Measurements from ENCODE around the gene CAPN15.
A peak's percentile ranks its signal among the peaks of the same experiment; 100 is the strongest.

CAPN15 gene

DNA sequence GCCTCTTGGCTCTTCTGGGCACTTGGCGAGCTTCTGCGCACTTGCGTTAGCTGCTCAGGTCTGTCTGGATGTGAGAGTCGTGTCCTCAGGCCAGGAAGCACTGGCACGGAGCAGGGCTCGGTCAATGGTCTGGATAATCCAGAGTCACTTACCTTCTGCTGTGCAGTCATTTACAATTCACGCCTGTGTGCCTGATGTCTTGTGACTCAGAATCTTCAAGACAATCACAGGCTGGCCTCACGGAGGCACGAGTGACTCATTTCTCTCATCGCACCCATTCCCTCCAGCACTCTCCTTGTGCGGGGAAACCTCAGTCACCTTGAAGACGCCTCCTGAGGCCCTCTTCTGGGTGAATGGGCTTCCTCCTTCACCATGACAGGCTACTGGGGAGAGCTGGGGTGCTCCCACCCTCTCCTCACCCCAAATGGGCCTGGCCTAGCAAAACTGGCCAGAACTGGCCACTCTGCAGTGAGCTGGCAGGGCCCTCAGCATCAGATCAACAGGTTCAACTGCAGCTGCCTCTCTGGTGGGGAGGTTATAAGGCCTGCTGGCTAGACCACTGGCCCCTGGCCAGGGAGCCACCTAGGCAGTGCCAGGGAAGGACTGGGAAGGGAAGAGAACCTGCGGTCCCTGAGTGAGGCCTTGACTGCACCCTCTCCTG, 1.9 kb upstream of the CAPN15 start:
- H3K27ac Mint-ChIP-seq = peak overlapping the region; percentile 91
- H3K27me3 Mint-ChIP-seq (ENCODE audit: low read depth) = no peaks in the 10 kb centered on the region
- H3K9me3 Mint-ChIP-seq = no peaks in the 10 kb centered on the region
- peak overlapping the region; percentile 90 for H3K4me3 Mint-ChIP-seq
- peak; percentile 84 for DNase-seq (ENCODE audit: low spot score)
- H3K36me3 Mint-ChIP-seq (ENCODE audit: low read depth) = peaks cover 6% of the 10 kb centered on the region
- peaks cover 22% of the 10 kb centered on the region for H3K4me1 Mint-ChIP-seq (ENCODE audit: low read depth)

DNA sequence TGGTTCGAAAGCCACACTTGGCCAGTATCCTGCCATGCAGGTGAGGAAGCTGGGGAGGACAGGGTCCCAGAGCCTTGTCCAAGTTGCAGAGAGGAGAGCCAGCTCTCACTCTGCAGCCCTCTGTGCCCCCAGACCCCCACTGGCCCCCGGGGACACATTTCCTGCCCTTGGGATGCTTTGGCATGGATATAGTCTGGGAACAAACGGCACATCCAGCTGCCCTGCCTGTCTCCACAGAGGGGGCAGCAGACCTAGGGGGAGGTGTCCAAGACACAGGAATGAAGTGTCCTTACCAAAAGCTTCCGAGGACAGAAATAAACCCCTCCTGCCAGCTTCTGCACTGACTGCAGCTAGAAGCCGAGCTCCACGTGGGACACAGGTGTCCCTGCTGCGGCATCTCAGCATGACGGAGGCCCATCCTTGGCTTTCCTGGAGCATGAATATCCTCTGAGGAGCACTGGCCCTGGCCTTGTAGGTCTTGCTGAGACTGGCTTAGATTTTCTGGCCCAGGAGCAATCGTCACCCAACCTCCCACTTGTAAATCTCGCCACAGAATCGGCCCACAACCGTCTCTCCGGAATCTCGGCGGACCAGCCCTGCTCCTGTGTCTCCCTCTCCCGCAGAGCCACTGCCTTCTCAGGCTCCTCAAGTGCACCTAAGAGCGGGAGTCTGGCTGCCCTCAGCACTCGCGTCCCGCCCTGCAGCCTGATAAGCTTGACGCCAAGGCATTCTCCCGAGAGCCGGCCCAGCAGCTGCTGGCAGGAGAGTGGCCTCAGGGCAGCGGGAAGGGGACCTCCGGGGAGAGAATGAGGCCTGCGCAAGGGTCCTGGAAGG, 1.1 kb upstream of the CAPN15 start:
- Mint-ChIP-seq H3K4me1 (ENCODE audit: low read depth) (peaks cover 22% of the 10 kb centered on the region), H3K4me3 (peak overlapping the region; percentile 90), H3K27me3 (ENCODE audit: low read depth) (no peaks in the 10 kb centered on the region), H3K27ac (peak overlapping the region; percentile 92), H3K9me3 (no peaks in the 10 kb centered on the region), H3K36me3 (ENCODE audit: low read depth) (peaks cover 6% of the 10 kb centered on the region)
- no peak for DNase-seq (ENCODE audit: low spot score)

- Mint-ChIP-seq H3K27ac (peak overlapping the region; percentile 91), H3K27me3 (ENCODE audit: low read depth) (no peaks in the 10 kb centered on the region), H3K4me1 (ENCODE audit: low read depth) (peaks cover 22% of the 10 kb centered on the region), H3K36me3 (ENCODE audit: low read depth) (peaks cover 6% of the 10 kb centered on the region), H3K4me3 (peak overlapping the region; percentile 95), H3K9me3 (no peaks in the 10 kb centered on the region)
- DNase-seq (ENCODE audit: low spot score) = peak; percentile 60
Measured at GRCh38 chr16:528111-529011, 849 bp downstream of the CAPN15 start.

- Mint-ChIP-seq H3K27ac (peak overlapping the region; percentile 91), H3K9me3 (no peaks in the 10 kb centered on the region), H3K4me3 (peak overlapping the region; percentile 95), H3K4me1 (ENCODE audit: low read depth) (peaks cover 22% of the 10 kb centered on the region), H3K36me3 (ENCODE audit: low read depth) (peaks cover 6% of the 10 kb centered on the region), H3K27me3 (ENCODE audit: low read depth) (no peaks in the 10 kb centered on the region)
- DNase-seq (ENCODE audit: low spot score) = peak; percentile 14
Measured at GRCh38 chr16:529012-529575, 1.6 kb downstream of the CAPN15 start.

DNA sequence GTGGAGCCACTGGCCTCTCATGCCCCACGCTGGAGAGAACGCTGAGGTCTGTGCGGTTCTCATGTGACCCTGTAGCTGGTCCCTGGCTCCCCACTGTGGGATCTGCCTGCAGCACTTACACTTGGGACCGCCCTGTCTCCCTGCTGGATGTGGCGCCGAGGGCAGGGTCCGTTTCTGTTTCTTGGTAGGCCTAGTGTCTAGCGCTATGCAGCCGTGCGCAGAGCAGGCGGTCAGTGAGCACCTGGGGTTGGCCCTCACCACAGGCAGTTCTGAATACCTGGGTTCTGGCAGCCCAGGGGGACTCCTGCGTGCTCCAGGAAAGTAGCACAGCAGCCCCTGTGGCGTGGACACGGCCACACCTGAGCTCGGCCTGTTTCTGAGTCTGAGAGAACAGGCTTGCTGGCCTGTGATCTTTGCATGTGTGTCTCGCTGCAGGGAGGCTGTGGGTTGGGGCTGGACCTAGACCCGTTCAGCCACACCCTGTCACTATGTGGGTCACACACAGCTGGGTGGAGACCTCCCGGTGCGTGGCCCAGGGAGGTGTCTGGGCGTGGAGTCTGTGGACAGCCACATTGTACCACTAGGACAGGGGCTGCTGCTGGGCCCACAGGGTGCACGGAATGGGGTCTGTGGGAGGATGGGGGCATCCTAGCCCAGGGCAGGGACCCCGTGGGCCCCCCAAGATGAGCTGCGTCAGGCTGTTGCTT, 2.8 kb downstream of the CAPN15 start:
- peaks cover 6% of the 10 kb centered on the region for H3K36me3 Mint-ChIP-seq (ENCODE audit: low read depth)
- H3K4me3 Mint-ChIP-seq = peak overlapping the region; percentile 62
- no peaks in the 10 kb centered on the region for H3K27me3 Mint-ChIP-seq (ENCODE audit: low read depth)
- peaks cover 22% of the 10 kb centered on the region for H3K4me1 Mint-ChIP-seq (ENCODE audit: low read depth)
- H3K9me3 Mint-ChIP-seq = no peaks in the 10 kb centered on the region
- DNase-seq (ENCODE audit: low spot score) = no peak
- H3K27ac Mint-ChIP-seq = no peak overlapping the region

DNA sequence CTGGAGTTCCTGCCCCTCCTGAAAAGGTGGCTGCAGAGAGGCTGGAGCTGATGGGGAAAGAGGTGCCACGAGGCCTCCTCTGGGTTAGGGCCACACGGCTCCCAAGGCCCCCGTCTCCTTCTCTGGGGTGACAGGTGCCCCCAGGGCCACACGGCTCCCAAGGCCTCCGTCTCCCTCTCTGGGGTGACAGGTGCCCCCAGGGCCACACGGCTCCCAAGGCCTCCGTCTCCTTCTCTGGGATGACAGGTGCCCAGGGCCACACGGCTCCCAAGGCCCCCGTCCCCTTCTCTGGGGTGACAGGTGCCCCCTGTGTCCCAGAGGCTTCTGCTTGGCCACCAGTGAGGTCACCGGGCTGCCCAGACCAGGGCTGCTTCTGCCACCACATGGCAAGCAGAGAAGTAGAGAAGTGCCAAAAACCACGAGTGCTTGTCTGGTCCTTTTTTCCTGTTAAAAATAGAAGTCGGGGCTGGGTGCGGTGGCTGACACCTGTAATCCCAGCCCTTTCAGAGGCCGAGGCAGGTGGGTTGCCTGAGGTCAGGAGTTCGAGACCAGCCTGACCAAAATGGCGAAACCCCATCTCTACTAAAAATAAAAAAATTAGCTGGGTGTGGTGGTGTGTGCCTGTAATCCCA, 4.1 kb downstream of the CAPN15 start:
- no peaks in the 10 kb centered on the region for H3K9me3 Mint-ChIP-seq
- H3K36me3 Mint-ChIP-seq (ENCODE audit: low read depth) = peaks cover 3% of the 10 kb centered on the region
- DNase-seq (ENCODE audit: low spot score) = no peak
- no peaks in the 10 kb centered on the region for H3K27me3 Mint-ChIP-seq (ENCODE audit: low read depth)
- peaks cover 11% of the 10 kb centered on the region for H3K4me1 Mint-ChIP-seq (ENCODE audit: low read depth)
- H3K27ac Mint-ChIP-seq = no peak overlapping the region
- no peak overlapping the region for H3K4me3 Mint-ChIP-seq

GRCh38 chr16:533391-534123, 6.0 kb downstream of the CAPN15 start:
- Mint-ChIP-seq H3K36me3 (ENCODE audit: low read depth) (peaks cover 3% of the 10 kb centered on the region), H3K9me3 (no peaks in the 10 kb centered on the region), H3K27me3 (ENCODE audit: low read depth) (no peaks in the 10 kb centered on the region), H3K27ac (no peak overlapping the region), H3K4me1 (ENCODE audit: low read depth) (peaks cover 10% of the 10 kb centered on the region), H3K4me3 (no peak overlapping the region)
- DNase-seq (ENCODE audit: low spot score) = no peak

GRCh38 chr16:534135-534534, 6.6 kb downstream of the CAPN15 start:
- Mint-ChIP-seq H3K9me3 (no peaks in the 10 kb centered on the region), H3K36me3 (ENCODE audit: low read depth) (peaks cover 4% of the 10 kb centered on the region), H3K27me3 (ENCODE audit: low read depth) (no peaks in the 10 kb centered on the region), H3K4me3 (no peak overlapping the region), H3K27ac (no peak overlapping the region), H3K4me1 (ENCODE audit: low read depth) (peaks cover 6% of the 10 kb centered on the region)
- DNase-seq (ENCODE audit: low spot score) = no peak

DNA sequence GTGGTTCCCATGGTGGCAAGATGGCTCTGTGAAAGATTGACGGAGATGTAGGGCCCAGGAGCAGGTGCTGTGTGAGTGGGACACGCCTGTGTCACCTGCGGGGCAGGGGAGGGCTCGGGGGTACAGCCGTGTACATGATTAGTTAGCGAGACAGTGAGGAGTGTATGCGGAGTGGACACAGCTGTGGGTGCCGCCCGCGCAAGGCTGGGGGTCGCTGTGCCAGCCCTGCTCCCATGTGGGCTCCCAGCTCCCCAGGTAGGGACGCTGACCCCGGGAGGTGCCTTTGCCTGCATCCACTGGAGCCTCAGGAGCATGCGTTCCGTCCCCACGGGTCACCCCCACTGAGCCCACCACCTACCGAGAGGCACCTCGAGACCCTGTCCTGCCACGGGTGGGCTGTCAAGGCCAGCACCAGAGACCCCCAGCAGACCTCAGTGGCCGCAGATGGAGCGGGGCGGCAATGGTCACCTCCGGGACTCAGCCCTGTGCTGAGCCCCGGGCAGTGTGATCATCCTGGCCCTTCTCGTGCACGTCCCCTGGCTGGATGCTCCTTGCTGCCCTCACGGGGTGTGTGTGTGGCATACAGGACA, 7.4 kb downstream of the CAPN15 start:
- Mint-ChIP-seq H3K4me1 (ENCODE audit: low read depth) (peaks cover 4% of the 10 kb centered on the region), H3K27me3 (ENCODE audit: low read depth) (no peaks in the 10 kb centered on the region), H3K9me3 (no peaks in the 10 kb centered on the region), H3K4me3 (no peak overlapping the region), H3K36me3 (ENCODE audit: low read depth) (peaks cover 2% of the 10 kb centered on the region), H3K27ac (no peak overlapping the region)
- no peak for DNase-seq (ENCODE audit: low spot score)

- Mint-ChIP-seq H3K36me3 (ENCODE audit: low read depth) (peaks cover 2% of the 10 kb centered on the region), H3K27ac (no peak overlapping the region)
- no peak for DNase-seq (ENCODE audit: low spot score)
Measured at GRCh38 chr16:535446-536405, 8.2 kb downstream of the CAPN15 start.

DNA sequence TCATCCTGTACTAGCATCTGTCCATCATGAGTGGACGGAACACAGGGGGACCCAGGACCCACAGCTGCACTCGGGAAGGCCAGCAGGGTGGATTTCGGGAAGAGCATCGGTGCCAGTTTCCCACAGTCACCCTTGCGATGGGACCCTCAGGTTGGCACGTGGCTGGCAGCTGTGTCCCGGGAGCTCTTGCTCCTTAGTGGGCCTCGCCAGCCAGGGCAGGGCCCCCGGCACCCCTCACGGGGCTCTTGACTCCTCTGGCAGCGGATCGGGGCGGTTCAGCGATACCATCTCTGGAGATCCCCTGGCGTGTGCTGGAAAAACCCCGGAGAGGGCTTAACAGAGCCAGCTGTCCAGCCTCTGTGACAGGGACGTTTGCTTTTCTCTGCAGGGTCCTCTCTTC, 9.2 kb downstream of the CAPN15 start:
- Mint-ChIP-seq H3K4me1 (ENCODE audit: low read depth) (no peaks in the 10 kb centered on the region), H3K9me3 (no peaks in the 10 kb centered on the region), H3K4me3 (no peak overlapping the region), H3K36me3 (ENCODE audit: low read depth) (peaks cover 4% of the 10 kb centered on the region), H3K27ac (no peak overlapping the region), H3K27me3 (ENCODE audit: low read depth) (no peaks in the 10 kb centered on the region)
- no peak for DNase-seq (ENCODE audit: low spot score)

More at GRCh38 chr16:535446-536405, 8.2 kb downstream of the CAPN15 start:
- Mint-ChIP-seq H3K9me3 (no peaks in the 10 kb centered on the region), H3K4me1 (ENCODE audit: low read depth) (no peaks in the 10 kb centered on the region), H3K4me3 (no peak overlapping the region), H3K27me3 (ENCODE audit: low read depth) (no peaks in the 10 kb centered on the region)

All from T-helper 2 cell treated with Interferon-gamma antibody and Interleukin-4, amounts not matched to agents 5 μg/mL and 100 μg/mL, for 36 hours (primary cell).